ENCODE results near the gene SLC25A13. TPM values are rescaled to one million over a fixed set of nuclear protein-coding genes. Genes with fewer than 3 reads are reported as not detected.
A peak's percentile ranks its signal among the peaks of the same experiment; 100 is the strongest.

SLC25A13 gene
- total RNA-seq, 1 experiment from 2014 or later, result 71.7 TPM

- H3K14ac ChIP-seq (ENCODE audit: insufficient read depth, low read length), result no peak overlapping the region
- no peak overlapping the region for H3K4ac ChIP-seq (ENCODE audit: low read depth, low read length)
- no peak overlapping the region for H2BK20ac ChIP-seq (ENCODE audit: low read depth, low read length, poor library complexity, severe bottlenecking)
- no peak overlapping the region for H3K4me3 Mint-ChIP-seq
- no peak overlapping the region for H2BK12ac ChIP-seq (ENCODE audit: insufficient read length, low read depth, low read length)
- H3K18ac ChIP-seq (ENCODE audit: insufficient read length, low read depth, low read length), result no peak overlapping the region
- H4K8ac ChIP-seq (replicated peaks; ENCODE audit: insufficient read length, low read depth, low read length), result no peak overlapping the region
- H3K9me3 ChIP-seq (ENCODE audit: control insufficient read depth, low read depth, low read length), result no peaks in the 10 kb centered on the region
- no peaks in the 10 kb centered on the region for H3K23me2 ChIP-seq (ENCODE audit: insufficient read length, low read depth, low read length, poor library complexity, severe bottlenecking)
- H3K9me3 Mint-ChIP-seq, result peaks cover 3 to 8% of the 10 kb centered on the region in 2 experiments; a peak in 3 of 5 replicates
- no peak overlapping the region for H2BK120ac ChIP-seq (ENCODE audit: low read depth, low read length, poor library complexity, severe bottlenecking)
- H4K91ac ChIP-seq (ENCODE audit: insufficient read length, low read depth, low read length), result no peak overlapping the region
- H3K4me2 ChIP-seq (ENCODE audit: insufficient read depth, insufficient read length, low read length), result no peak overlapping the region
- no peak overlapping the region for H3T11ph ChIP-seq (ENCODE audit: low read length)
- no peak overlapping the region for H2AK5ac ChIP-seq (ENCODE audit: insufficient read length, low read length)
- H3K27me3 Mint-ChIP-seq (ENCODE audit: low read depth), result no peaks in the 10 kb centered on the region
- no peaks in the 10 kb centered on the region for H4K20me1 ChIP-seq (ENCODE audit: control insufficient read depth, insufficient read depth, insufficient read length)
- peak overlapping the region in 1 of 3 experiments; percentile 62; a peak in 1 of 7 replicates for H3K27ac Mint-ChIP-seq
- no peaks in the 10 kb centered on the region for H3K4me1 ChIP-seq (ENCODE audit: insufficient read depth, low read length)
- H3K27me3 ChIP-seq (ENCODE audit: insufficient read depth, low read length), result no peaks in the 10 kb centered on the region
- H3K23ac ChIP-seq (ENCODE audit: insufficient read length, low read depth, low read length), result no peak overlapping the region
- no peaks in the 10 kb centered on the region for H3K4me1 Mint-ChIP-seq
- no peak for DNase-seq
- H4K5ac ChIP-seq (ENCODE audit: insufficient read length, low read depth, low read length), result no peak overlapping the region
- no peak overlapping the region for H3K56ac ChIP-seq (ENCODE audit: insufficient read length, low read depth, low read length)
- no peak overlapping the region for H2BK15ac ChIP-seq (ENCODE audit: low read depth, low read length)
- H3K79me1 ChIP-seq (ENCODE audit: insufficient read depth, low read depth, low read length, poor library complexity, severe bottlenecking), result no peaks in the 10 kb centered on the region
- H3K9ac ChIP-seq (ENCODE audit: extremely low read depth, insufficient read length, low read length), result no peak overlapping the region
- WGBS (ENCODE audit: extremely low coverage, insufficient read length, low lambda C conversion rate), result no CpG with 5 or more reads among the region's 5 CpGs
- no peak; the same call in 2 of the 3 replicates for TF ChIP-seq CTCF (conservative IDR thresholded peaks at IDR 0.05)
- no peak overlapping the region for H3K27ac ChIP-seq (ENCODE audit: insufficient read length, low read depth, low read length)
- H3K79me2 ChIP-seq (ENCODE audit: insufficient read depth, low read length), result no peaks in the 10 kb centered on the region
- peaks cover 15 to 26% (median 21%) of the 10 kb centered on the region in 3 experiments for H3K36me3 Mint-ChIP-seq (ENCODE audit: insufficient read depth in 1 of 3, low read depth in 3 of 3)
- H2BK5ac ChIP-seq (ENCODE audit: insufficient read length, low read length), result no peak overlapping the region
- no peak overlapping the region for H2AFZ ChIP-seq (ENCODE audit: low read length)
Observed at GRCh38 chr7:96225251-96225650, 96.6 kb downstream of the SLC25A13 start.

Data from H9 (cell line).